HG03342 (cell line): ENCODE data around the gene RBM3.

Experiments
- ATAC-seq: cut with Tn5 transposase; IDR thresholded peaks from one replicate; pipeline ENCODE4 v1.9.1; 2021; ENCODE audit warnings: mild to moderate bottlenecking, moderate library complexity; ENCODE audit not compliant: unreplicated experiment

RBM3 gene

DNA sequence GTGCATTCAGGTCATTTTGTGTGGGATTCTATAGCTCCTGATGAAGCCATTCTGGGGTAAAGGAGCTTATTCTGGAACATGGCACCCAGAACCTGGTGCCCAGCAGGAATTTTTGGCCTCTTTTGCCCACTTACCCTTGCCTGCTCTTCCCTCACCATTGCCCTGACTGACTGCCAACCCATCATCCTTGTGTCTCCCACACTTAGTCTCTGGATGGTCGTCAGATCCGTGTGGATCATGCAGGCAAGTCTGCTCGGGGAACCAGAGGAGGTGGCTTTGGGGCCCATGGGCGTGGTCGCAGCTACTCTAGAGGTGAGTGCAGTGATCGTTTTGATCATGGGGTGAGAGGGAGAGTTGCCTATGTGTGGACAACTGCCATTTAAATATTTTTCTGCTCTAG lies 1.8 kb downstream of the RBM3 start:
- no peak for ATAC-seq

DNA sequence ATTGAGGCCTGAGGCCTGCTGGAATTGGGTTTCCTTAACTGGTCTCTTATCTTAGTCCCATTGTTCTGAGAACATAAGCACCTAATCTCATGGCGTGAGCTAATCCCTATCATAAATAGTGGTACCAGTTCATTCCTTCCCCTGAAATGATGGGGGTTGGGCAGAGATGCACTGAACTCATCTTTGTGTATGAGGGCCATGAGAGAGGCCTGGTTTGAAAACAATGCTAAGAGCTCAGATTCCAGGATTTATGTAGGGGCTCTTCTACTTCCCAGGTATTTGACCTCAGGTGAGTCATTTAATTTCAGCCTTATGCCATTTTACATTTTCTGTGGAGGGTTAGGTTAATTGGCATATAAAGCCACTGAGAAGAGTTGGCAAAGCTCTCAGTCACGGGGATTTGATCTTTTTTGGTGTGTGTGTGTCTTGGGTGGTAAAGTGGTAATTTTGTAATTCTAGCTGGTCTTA lies 4.4 kb downstream of the RBM3 start:
- ATAC-seq: no peak

DNA sequence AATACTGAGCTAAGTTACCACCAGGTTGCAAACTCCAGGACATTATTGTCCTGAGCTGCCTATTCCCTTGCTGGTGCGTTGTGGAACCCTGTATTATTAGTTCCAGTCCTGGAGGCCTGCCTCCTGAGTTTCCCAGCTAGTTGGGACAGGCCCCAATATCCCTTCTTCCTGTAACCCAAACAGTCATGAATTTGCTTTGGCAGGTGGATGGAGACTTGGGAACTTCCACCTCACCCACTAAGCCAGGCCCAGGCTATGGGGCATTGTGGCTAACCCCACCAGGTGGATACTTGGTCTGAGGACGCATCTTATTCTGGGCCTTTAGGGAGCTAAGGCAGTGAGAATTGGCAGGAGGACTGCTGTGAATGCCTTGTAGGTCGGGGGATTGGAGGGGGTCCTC lies 5.0 kb downstream of the RBM3 start:
- no peak for ATAC-seq

DNA sequence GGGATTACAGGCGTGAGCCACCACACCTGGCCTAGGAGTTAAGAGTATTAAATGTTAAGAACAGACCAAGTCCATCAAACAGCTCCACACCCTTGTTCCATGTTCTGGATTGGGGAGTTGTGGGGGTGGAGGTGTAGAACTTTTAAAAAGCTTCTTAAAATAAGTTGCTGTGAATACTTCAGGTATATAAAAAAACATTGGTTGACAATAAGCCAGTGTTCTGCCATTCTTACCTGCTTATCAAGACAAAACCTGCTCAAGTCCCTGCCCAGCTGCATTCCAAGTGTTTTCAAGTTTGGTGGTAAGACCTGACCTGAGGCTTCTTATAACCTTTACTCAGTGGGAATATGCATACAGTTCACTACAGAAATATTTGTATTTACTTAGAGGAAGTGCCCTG lies 6.4 kb downstream of the RBM3 start:
- no peak for ATAC-seq

DNA sequence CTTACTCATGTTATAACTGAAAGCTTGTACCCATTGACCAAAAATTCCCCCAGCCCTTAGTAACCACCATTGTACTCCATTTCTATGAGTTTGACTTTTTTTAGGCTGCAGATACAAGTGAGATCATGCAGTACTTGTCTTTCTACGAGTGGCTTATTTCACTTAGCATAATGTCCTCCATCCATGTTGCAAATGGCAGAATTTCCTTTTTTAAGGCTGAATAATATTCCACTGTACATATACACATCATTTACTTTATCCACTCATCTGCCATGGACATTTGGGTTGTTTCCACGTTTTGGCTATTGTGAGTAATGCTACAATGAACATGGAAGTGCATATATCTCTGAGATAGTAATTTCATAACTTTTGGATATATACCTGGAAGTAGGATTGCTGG lies 10.4 kb downstream of the RBM3 start:
- ATAC-seq: no peak

DNA sequence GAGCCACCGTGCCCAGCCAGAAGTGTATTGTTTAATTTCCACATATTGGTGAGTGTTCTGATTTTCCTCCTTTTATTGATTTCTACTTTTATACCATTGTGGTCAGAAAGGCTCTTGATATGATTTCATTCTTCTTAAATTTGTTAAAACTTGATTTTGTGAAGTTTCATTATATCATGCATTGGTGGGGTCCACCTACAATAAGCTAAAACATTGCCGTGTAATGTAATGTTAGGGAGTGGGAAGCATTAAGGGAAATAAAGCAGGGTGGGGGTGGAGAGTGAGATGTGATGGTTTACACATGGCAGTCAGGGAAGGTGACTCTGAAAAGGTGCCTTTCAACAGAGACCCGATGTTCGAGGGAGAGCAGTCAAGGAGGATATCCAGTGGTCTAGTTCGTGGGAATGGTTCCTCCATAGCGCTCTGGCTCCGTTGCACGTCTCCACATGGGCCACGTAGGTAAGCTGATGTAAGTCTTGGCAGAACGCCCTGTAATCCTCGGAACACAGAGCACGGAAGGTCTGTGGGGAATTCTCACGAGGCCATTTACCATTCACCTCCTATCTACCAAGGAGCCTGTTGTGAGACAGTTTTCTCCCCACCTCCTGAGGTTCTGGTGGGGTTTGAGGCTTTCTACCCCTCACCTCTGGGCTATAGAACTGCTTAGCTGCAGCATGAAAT lies 15.3 kb downstream of the RBM3 start:
- ATAC-seq: no peak

DNA sequence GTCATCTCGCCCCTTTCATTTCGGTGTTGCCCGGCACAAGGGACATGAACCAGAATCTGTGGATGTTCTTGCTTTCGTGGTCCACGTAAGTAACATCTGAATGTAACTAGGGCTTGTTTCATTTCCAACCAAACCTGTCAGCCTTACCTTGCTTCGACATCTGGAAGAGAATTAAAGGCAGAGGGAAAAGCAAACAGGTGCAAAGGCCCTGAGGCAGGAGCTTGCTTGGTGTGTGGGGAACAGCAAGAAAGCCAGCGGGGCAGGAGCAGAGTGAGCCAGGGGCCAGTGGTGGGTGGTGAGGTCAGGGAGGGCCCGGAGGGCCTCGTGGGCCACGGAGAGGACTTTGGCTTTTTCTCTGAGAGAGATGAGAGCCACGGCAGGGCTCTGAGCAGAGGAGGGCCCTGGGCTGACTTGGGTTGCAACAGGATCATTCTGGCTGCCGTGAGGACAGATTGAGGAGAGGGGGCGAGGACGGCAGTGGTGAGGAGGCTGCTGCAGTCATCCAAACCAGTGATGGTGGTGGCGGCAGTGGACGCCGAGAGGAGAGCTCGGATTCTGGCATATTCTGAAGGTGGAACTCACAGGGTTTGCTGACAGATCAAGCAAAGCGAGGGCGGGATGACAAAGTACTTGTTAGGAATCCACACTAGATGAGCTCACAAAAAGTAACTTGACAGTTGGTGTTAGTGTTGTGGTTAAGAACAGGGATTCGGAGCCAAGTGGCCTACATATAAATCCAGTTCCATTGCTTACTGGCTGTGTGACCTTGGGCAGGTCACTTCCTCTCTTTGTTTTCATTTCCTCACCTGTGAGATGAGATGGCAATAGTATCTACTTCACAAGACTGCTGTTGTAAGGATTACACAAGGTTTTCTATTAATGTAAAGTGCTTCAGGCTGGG lies 16.2 kb downstream of the RBM3 start:
- no peak for ATAC-seq

DNA sequence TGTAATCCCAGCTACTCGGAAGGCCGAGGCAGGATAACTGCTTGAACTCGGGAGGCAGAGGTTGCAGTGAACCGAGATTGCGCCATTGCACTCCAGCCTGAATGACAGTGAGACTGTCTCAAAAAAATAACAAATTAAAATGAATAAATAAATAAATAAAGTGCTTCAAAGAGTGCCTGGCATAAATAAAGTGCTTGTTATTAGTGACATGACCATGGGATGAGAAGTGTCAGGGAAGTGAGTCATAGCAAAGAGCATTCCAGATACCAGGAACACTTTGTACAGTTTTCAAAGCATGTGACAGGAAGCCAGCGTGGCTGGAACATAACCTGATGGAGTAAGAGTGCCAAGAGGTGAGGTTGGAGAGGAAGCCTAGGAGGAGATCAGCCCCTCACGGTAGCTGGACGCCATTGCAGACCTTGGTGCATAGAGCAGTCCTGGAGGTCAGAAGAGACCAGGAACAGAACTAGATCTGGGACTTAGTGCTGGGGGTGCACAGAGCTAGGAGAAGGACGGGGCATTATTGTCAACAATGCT lies 17.0 kb downstream of the RBM3 start:
- no peak for ATAC-seq

DNA sequence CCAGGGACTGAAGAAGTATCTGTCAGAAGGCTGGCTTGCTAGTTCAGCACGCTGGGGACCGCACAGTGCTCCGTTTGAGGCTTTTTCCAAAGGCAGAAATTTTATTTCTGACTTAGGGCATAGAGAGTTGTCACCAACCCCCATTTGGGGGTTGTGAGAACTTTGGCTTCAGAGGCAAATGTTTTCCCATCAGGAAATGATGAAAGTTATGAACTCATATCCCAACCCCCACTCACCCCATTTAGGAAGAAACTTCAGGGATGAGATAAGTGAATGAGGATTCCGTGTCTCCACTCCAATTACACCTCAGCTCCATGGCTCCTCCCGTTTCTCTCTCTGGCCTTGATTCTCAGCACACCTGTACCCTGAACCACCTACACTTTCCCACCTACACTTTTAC lies 18.7 kb downstream of the RBM3 start:
- ATAC-seq: no peak

DNA sequence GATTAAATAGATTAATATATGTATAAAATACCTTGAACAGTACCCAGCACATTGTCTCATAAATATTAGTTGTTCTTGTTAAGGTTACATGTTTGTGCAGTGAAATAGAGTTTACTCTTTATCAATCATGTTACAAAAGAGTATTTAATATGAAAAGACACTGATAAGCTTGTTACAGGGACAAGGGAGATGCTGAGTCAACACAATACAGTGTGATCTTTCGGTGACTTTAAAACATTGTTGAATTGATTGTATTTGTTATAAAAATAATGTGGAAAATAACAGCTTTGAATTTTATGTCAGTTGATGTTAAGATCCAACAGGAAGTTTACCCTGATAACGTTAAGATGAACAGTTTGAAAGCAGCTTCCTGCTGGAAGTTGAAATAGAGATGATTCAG lies 21.6 kb downstream of the RBM3 start:
- no peak for ATAC-seq

DNA sequence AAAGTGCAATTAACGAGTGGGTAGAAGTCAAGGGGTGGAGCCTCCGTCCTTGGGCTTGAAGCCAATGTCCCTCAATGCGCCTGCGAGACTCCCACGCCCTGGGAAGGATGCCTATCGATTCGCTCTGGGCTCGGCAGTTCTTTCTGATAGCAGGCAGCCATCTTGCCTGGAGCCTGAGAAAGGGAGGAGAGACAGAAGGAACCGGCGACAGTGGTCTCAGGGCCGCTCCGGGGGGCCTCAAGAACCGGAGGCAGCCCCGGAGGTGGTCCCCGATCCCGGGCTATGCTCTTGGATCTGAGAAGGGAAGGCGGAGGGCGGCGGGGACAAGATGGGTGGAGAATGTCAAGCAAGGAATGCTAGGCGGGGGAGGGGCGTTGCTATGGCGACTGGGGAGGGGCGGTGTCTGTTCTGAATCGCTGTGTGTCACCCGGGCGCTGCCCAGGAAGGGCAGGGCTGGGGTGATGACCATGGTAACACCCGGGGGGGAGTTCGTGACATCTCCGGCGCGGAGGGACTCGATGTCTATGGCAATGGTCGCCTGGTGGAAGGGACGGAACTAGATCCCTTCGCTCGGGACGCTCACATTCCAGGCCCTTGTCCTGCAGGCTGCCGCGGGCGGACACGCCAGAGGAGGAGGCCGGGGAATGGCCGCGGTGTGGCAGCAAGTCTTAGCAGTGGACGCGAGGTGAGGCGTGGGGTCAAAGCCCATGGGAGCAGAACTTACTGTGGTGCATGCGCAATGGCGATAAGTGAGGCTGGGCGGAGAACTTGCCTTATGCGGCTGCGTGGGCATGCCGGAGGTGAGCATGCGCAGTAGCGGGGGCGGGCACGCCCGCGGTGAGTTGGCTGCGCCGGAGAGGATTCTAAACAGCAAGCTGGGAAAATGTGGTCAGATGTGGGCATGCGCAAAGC lies 23.3 kb downstream of the RBM3 start, which contains the start of gene WDR13:
WDR13 (plus strand) TSS at position 140 of the 912 bp plus-strand sequence; CDS start at position 645, 505 bp downstream.
- peak; percentile 68 for ATAC-seq

DNA sequence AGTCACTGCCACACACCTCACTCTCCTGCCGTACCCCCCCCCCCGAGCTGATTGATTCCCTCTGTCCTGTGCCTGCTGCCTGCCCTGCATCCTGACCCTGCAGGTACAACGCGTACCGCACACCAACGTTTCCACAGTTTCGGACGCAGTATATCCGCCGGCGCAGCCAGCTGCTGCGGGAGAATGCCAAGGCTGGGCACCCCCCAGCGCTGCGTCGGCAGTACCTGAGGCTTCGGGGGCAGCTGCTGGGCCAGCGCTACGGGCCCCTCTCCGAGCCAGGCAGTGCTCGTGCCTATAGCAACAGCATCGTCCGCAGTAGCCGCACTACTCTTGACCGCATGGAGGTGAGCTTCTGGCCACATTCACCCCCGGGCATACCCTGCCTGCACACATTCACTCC lies 24.3 kb downstream of the RBM3 start:
- ATAC-seq: no peak

DNA sequence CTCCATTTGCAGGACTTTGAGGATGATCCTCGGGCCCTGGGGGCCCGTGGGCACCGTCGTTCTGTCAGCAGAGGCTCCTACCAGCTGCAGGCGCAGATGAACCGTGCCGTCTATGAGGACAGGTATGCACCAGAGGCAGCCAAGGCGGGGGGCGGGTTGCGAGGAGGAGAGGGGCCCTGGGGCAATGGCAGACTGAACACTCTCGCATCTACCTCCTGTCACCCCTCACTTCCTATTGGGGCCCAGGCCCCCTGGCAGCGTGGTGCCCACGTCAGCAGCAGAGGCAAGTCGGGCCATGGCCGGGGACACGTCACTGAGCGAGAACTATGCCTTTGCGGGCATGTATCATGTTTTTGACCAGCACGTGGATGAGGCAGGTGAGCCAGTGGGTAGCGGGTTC lies 25.1 kb downstream of the RBM3 start:
- no peak for ATAC-seq

DNA sequence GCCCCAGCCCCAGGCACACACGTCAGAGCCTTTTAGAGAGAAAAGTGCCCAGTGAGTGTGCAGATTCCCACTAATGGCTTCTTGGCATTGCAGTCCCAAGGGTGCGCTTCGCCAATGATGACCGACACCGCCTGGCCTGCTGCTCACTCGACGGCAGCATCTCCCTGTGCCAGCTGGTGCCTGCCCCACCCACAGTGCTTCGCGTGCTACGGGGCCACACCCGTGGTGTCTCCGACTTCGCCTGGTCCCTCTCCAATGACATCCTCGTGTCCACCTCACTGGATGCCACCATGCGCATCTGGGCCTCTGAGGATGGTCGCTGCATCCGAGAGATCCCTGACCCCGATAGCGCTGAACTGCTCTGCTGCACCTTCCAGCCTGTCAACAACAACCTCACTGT lies 25.9 kb downstream of the RBM3 start:
- no peak for ATAC-seq

DNA sequence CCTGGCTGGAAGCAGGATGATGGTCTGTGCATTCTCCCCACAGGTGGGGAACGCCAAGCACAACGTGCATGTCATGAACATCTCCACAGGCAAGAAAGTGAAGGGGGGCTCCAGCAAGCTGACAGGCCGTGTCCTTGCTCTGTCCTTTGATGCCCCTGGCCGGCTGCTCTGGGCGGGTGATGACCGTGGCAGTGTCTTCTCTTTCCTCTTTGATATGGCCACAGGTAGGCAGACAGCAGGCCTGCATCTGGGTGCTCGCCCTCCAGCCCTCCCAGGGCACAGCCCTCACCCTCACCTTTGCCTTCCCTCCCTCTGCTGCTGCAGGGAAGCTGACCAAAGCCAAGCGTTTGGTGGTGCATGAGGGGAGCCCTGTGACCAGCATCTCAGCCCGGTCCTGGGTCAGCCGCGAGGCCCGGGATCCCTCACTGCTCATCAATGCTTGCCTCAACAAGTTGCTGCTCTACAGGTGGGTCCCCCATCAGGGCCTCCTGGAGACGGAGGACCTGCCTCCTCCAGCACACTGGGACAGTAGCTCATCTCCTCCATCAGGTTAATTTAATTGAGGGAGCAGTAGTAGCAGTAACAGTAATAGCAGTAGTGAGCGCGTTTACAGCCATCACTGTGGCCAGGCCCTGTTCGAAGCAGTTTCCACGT lies 27.6 kb downstream of the RBM3 start:
- no peak for ATAC-seq

DNA sequence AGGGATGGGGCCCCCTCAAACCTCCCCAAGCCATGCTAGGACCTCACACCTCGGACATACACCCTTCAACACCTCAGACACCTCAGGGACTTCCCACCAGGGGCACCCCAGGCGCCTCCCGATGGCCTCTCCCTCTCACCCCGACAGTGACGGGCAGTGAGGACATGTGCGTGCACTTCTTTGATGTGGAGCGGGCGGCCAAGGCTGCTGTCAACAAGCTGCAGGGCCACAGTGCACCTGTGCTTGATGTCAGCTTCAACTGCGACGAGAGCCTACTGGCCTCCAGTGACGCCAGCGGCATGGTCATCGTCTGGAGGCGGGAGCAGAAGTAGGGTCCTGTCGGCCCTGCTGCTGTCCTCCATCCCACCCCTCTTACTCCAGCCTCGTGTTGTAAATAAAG lies 30.4 kb downstream of the RBM3 start:
- ATAC-seq: no peak

DNA sequence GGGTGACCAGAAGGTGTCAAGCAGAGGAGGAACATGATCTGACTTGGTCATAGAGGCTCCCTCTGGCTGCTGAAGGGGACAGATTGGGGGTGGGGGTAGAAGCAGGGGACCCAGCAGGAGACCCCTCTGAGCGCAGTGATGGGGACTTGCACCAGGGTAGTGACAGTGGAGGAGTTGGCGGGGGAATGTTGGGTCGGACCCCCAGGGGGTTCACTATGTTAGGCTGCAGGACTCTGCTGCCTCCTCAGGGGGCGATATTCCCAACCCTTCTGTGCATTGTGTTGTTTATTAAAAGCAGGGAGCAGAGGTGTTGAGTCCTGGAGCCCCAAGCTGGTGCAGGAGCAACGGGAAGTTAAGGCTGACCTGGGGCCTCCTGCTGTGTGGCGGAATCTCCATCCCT lies 31.8 kb downstream of the RBM3 start:
- ATAC-seq: no peak

DNA sequence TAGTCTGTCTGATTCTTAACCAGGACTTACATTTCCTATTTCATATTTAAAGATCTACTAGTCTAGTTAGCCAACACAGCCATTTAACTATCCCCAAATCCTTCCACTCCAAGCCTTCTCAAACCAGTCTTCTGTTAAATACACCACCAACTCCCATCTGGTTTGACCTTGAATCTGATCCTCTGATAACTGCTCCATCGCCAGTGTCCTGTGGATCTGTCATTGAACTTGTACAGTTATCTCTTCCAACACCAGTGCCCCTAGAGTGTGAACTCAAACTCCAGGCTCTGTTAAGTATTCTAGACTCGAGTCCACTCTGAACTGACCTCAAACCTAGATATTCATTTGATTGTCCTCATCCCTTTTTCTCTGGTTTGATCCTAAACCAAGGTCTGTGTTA lies 37.4 kb downstream of the RBM3 start:
- no peak for ATAC-seq

DNA sequence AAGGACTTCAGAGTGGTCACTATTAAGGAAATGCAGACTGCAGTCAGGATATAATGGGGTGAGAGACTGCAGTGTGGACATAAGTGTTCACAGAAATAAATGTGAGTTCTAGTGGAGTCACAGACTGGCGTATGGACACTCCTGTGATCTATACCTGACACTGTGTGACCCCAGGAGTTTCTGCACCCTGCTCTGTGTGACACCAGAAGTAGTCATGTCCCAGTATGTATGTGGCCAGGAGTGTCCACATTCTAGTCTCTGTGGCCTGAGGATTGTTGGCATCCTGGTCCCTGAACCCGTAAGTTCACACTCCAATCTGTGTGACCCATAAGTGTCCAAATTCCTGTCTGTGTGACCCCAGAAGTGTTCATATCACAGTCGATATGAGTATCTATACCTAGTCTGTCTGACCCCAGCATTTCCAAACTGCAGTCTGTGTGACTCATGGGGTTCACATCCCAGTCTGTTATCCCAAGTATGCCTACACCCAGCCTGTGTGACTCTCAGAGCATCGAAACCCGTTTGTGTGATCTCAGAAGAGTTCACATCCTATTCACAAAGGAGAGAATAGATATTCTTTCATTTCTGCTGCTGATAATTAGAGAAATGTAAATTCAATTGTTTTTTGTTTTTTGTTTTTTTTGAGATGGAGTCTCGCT lies 39.3 kb downstream of the RBM3 start:
- ATAC-seq: no peak

DNA sequence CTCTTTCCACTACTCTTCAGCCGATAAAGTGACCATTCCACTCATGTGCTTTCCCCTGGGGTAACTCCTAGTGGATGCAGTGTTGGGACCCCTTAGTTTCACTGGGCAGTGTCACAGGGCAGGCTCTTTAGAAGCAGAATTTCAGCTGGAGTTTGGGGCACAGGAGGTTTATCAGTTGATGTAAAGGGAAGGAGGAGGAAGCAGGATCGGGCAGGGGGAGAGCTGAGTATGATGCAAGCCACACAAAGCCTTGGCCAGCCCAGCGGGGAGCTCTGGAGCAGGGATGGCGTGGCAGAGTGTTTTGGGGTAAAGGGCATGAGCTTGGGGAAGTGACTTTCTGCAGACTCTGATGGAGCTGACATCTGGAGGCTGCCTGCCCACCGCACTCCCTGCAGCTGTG lies 42.3 kb downstream of the RBM3 start:
- ATAC-seq: no peak
